HL-60 (cell line): ENCODE measurements around the gene CEP57.

ENCODE experiments used
- DNase-seq, 2 experiments: peaks; one replicate each; pipeline ENCODE4 v3.0.0-alpha.2; 2010 to 2020; ENCODE audit warnings: low read depth in 1 of 2, low spot score in 1 of 2
- H3K27ac ChIP-seq: fragments of 250-450 bp; sonication (Bioruptor Pico); replicated peaks from 2 replicates; pipeline ENCODE4 v1.5.1; 2020; ENCODE audit warnings: mild to moderate bottlenecking, moderate library complexity
- H3K27me3 ChIP-seq: fragments of 250-450 bp; sonication (Bioruptor Pico); 2 replicates; pipeline ENCODE4 v1.5.1; 2021; ENCODE audit warnings: mild to moderate bottlenecking, moderate library complexity; ENCODE audit not compliant: insufficient read depth, poor library complexity, severe bottlenecking
- H3K4me3 ChIP-seq: replicated peaks from 2 replicates; pipeline ENCODE4 v1.5.1; 2011; ENCODE audit warnings: mild to moderate bottlenecking, control low read depth, low read length; ENCODE audit not compliant: insufficient read depth
- CTCF ChIP-seq: IDR thresholded peaks from one replicate; pipeline ENCODE4 v1.5.1; 2011; ENCODE audit warnings: low read length, control low read depth, inconsistent platforms; ENCODE audit not compliant: insufficient read depth
- GABPA ChIP-seq: IDR thresholded peaks from 2 replicates; pipeline ENCODE4 v1.6.1; 2012; ENCODE audit warnings: low read depth
- POLR2AphosphoS5 ChIP-seq: IDR thresholded peaks from 2 replicates; pipeline ENCODE4 v1.6.1; 2012; ENCODE audit warnings: low read depth
- REST ChIP-seq: IDR thresholded peaks from 2 replicates; pipeline ENCODE4 v1.6.1; 2012; ENCODE audit warnings: low read depth; ENCODE audit not compliant: insufficient replicate concordance
- SPI1 ChIP-seq: IDR thresholded peaks from 2 replicates; pipeline ENCODE4 v1.6.1; 2012; ENCODE audit warnings: low read depth, mild to moderate bottlenecking, borderline replicate concordance

CEP57 gene

GRCh38 chr11:95793116-95793515 is 2.8 kb downstream of the CEP57 start:
- no peaks in the 10 kb centered on the region for H3K27me3 ChIP-seq
- TF ChIP-seq REST (no peak), CTCF (no peak), SPI1 (no peak), POLR2AphosphoS5 (no peak), GABPA (no peak)
- no peak overlapping the region for H3K27ac ChIP-seq
- no peak overlapping the region for H3K4me3 ChIP-seq
- no peak for DNase-seq

- DNase-seq: no peak
- TF ChIP-seq REST: no peak
- TF ChIP-seq CTCF: no peak
- TF ChIP-seq GABPA: no peak
- no peak for TF ChIP-seq POLR2AphosphoS5
- no peak for TF ChIP-seq SPI1
- H3K27ac ChIP-seq: no peak overlapping the region
Observed at GRCh38 chr11:95794086-95794485, 3.8 kb downstream of the CEP57 start.

GRCh38 chr11:95795627-95796295 is 5.5 kb downstream of the CEP57 start:
- no peak overlapping the region for H3K27ac ChIP-seq
- H3K27me3 ChIP-seq: no peaks in the 10 kb centered on the region
- no peak for TF ChIP-seq SPI1
- TF ChIP-seq REST: no peak
- TF ChIP-seq GABPA: no peak
- TF ChIP-seq POLR2AphosphoS5: no peak
- no peak for TF ChIP-seq CTCF
- DNase-seq: no peak
- H3K4me3 ChIP-seq: no peak overlapping the region

More at GRCh38 chr11:95794086-95794485, 3.8 kb downstream of the CEP57 start:
- Histone ChIP-seq H3K27me3 (no peaks in the 10 kb centered on the region), H3K4me3 (no peak overlapping the region)
